HL-60 (cell line): Measurements from ENCODE around the gene PAX5.

ENCODE experiments used
- SPI1 ChIP-seq: IDR thresholded peaks from 2 replicates; pipeline ENCODE4 v1.6.1; 2012; ENCODE audit warnings: low read depth, mild to moderate bottlenecking, borderline replicate concordance
- TF ChIP-seq, protein P1 (sequence below): IDR thresholded peaks from one replicate; pipeline ENCODE4 v1.5.1; 2011; ENCODE audit warnings: low read length, control low read depth, inconsistent platforms; ENCODE audit not compliant: insufficient read depth

DNA sequence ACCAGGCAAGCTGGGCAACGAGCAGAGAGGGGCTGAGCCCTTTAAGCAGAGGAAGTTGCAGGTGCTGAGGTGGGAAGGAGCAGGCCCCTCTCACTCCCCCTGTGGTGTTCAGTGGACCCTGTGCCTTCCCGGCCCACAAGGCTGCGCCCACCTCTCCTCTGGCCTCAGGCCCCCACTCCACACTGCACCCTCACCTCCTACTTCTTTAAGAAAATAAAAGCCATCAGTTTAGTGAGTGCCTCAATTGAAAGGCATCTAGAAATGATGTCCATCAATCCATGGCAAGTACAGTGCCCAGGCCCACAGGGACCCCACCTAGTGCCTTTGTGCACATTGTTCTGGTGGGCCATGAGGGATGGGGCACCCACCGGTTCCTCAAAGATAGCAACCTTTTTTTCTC is 158.0 kb downstream of the PAX5 start:
- TF ChIP-seq, protein P1, sequence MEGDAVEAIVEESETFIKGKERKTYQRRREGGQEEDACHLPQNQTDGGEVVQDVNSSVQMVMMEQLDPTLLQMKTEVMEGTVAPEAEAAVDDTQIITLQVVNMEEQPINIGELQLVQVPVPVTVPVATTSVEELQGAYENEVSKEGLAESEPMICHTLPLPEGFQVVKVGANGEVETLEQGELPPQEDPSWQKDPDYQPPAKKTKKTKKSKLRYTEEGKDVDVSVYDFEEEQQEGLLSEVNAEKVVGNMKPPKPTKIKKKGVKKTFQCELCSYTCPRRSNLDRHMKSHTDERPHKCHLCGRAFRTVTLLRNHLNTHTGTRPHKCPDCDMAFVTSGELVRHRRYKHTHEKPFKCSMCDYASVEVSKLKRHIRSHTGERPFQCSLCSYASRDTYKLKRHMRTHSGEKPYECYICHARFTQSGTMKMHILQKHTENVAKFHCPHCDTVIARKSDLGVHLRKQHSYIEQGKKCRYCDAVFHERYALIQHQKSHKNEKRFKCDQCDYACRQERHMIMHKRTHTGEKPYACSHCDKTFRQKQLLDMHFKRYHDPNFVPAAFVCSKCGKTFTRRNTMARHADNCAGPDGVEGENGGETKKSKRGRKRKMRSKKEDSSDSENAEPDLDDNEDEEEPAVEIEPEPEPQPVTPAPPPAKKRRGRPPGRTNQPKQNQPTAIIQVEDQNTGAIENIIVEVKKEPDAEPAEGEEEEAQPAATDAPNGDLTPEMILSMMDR: no peak
- no peak for TF ChIP-seq SPI1
